ENCODE measurements around the gene PTPRT.

PTPRT gene

DNA sequence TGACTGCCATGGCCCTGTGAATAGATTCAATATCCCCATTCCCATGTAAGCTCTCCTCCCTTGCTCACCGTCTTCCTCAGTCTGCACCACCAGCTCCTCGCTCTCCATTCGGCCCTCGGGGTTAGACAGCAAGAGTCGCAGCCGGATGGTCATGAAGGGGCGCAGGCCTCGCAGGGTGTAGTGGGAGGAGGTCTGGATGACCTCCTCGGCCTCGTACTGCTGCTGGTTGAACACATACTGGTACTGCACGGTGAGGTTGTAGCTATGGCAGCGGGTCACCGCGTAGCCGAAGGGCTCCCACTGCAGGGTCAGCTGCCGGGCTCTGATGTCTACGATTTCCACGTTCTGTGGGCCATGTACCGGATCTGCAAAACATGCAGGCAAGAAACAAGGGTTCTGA lies 717.5 kb downstream of the PTPRT start:
- DNase-seq (ENCODE audit: low read depth in 2 of 2), result no peak

DNA sequence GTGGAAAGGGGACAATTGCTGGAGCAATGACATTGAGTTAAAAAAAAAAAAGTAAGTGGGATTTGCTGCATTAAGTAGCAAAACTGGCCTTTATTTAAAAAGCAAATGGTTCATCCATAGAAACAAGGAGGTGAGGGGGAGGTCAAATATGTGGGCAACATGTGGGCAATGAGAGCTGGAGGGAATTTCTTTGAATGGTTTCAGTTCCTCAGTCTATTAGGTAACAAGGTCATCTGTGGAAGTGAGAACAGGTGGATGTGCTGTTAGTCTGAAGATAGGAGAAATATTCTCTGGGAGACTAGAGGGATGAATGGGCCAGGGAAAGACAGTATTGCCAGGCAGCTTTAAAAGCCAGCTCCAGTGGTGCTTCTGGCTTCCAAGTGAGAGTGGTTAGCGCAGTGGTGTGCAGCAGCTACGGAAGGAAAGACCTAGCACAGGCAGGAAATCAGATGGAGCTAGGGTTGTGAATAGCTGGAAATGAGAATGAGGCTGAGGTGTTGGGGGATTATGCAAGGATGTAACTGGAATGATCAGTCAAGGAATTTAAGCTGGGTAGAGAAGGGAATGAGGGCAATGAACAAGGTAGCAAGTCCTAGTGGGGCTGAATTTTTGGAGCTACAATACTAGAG lies 727.6 kb downstream of the PTPRT start:
- no peak for DNase-seq (ENCODE audit: low read depth in 2 of 2)

DNA sequence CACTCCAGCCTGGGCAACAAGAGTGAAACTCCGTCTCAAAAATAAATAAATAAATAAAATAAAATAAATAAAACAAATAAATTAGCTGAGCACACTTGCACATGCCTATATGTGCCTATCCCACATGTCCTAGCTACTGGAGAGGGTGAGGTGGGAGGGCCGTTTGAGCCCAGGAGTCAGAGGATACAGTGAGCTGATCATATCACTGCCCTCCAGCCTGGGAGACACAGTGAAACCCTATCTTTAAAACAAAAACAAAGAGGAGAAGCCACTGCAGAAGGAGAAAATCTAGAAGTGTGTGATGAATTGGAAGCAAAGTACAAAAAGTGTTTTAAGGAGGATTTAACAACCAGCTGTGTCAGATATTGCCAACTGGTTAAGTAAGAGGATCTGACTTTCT lies 728.4 kb downstream of the PTPRT start:
- DNase-seq (ENCODE audit: low read depth in 2 of 2), result no peak

DNA sequence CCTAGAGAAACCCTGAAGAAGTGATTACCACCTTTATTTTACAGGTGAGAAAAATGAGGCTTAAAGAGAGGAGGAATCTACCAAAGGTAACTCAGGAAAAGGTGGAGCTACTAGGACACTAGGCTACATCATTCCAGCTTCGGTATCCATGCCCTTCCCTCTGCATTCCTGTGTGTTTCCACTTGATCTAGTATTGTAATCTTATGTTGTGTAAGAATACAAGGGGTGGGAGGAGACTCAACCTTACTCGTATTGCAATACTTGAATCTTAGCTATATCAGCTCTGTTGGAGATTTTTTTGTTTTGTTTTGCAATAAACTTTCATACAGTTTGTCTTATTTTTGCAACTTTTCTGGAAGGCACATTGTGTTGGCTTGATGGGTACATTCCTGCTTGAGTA lies 742.4 kb downstream of the PTPRT start:
- DNase-seq (ENCODE audit: low read depth in 2 of 2), result no peak

DNA sequence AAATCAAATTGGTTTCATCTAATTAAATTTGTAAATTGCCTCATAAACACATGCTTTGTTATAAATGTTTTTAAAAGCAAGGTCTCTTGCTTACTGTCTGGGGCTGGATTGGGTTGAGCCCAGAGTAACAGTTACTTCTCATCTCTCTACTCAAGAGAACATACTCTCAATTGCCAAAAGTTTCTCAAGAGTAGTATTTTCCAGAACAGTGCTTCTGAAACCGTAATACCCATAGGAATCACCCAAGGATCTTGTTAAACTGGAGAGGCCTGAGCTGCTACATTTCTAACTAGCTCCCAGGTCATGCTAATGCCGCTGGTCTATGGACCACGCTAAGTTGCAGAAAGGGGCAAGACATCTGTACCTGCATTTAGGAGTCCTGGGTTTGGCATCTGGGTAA lies 744.9 kb downstream of the PTPRT start:
- no peak for DNase-seq (ENCODE audit: low read depth in 2 of 2)

DNA sequence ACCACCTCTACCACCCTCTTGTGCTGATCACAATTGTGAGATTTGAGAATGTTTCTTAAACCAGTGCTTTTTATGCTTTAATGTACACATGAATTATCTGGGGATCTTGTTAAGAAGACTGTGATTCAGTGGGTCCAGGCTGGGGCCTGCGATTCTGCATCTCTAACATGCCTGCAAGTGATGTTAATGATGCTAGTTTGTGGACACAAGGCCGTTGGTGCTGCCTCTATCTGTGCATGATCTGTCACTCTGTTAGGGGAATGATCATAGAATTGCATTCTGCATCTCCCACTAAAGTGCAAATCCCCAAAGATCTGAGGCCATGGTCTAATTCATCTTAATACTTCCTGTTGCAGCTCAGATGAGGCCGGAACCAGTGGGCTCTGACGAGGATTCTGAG lies 746.5 kb downstream of the PTPRT start:
- DNase-seq (ENCODE audit: low read depth in 2 of 2), result no peak

- no peak for DNase-seq (ENCODE audit: low read depth in 2 of 2)
These were observed 747.0 kb downstream of the PTPRT start for GRCh38 chr20:42442716-42443115.

DNA sequence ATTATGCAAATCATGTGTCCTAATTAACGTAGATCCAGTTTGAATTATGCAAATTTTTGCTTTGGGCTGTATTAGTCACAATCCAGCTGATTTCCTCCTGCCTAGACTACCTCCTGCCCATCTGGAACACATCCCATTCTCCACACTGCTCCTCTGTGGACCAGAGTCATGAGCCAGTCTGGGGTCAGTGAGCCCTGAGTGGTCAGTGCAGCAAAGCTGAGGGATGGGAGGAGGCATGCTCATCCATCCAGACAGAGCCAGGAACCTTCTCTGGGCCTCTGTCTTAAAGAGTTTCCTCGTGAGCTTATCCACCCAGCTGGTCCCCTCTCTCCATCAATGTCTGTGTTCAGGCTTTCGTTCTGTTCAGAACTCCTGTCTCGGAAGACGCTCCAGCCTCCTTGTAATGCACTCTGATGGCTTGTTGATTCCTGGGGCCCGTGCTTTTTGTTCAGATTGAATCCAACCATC lies 747.8 kb downstream of the PTPRT start:
- DNase-seq (ENCODE audit: low read depth in 2 of 2), result no peak

- DNase-seq (ENCODE audit: low read depth in 2 of 2), result no peak
These were observed 748.4 kb downstream of the PTPRT start for GRCh38 chr20:42441196-42441863.

- DNase-seq (ENCODE audit: low read depth in 2 of 2), result no peak
These were observed 754.5 kb downstream of the PTPRT start for GRCh38 chr20:42435230-42435629.

- no peak for DNase-seq (ENCODE audit: low read depth in 2 of 2)
These were observed 757.0 kb downstream of the PTPRT start for GRCh38 chr20:42432496-42433334.

- DNase-seq (ENCODE audit: low read depth in 2 of 2), result no peak
These were observed 759.1 kb downstream of the PTPRT start for GRCh38 chr20:42430598-42430997.

GRCh38 chr20:42429761-42430458 lies 759.8 kb downstream of the PTPRT start:
- DNase-seq (ENCODE audit: low read depth in 2 of 2), result no peak

GRCh38 chr20:42419814-42420532 lies 769.7 kb downstream of the PTPRT start:
- DNase-seq (ENCODE audit: low read depth in 2 of 2), result no peak

GRCh38 chr20:42406826-42407225 lies 782.9 kb downstream of the PTPRT start:
- no peak for DNase-seq (ENCODE audit: low read depth in 2 of 2)

GRCh38 chr20:42402455-42402854 lies 787.3 kb downstream of the PTPRT start:
- DNase-seq (ENCODE audit: low read depth in 2 of 2), result no peak

DNA sequence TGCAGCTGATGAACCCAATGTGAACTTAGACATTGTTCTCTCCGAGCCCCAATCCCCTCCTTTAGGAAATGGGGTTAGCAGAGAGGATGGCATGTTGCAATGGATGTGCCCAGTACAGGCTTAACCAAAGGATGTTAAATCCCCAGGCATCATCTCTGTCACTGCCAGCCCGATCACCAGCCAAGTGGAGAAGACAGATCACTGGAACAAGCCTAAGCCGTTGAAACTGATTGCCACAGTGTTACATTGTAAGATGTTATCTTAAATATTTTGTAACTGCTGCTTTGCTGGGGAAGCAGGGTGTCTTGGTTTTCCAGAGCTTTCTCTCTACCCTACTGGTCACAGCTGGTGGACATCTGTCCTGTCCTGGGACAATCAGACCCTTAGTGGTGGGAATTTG lies 788.1 kb downstream of the PTPRT start:
- no peak for DNase-seq (ENCODE audit: low read depth in 2 of 2)

GRCh38 chr20:42399802-42400201 lies 789.9 kb downstream of the PTPRT start:
- no peak for DNase-seq (ENCODE audit: low read depth in 2 of 2)

GRCh38 chr20:42392442-42392841 lies 797.3 kb downstream of the PTPRT start:
- no peak for DNase-seq (ENCODE audit: low read depth in 2 of 2)

GRCh38 chr20:42391807-42392206 lies 797.9 kb downstream of the PTPRT start:
- no peak for DNase-seq (ENCODE audit: low read depth in 2 of 2)

DNA sequence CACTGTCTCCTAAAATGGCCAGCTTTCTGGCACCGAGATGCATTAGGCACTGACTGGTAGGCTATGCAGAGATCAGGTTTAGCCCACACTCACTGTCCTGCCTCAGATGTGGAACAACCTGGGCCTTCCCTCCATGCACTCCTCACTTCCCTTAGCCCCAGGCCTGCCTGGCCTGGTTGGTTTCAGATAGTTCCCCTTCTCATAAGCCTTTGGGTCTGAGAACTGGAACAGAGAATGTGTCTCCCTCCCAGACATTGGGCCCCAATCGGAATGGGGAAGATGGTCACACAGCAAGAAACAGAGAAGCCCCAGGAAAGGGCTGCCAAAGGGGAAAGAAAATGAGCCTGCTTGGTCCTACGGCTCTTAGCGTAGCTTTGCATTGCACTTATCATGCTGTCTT lies 809.4 kb downstream of the PTPRT start:
- DNase-seq (ENCODE audit: low read depth in 2 of 2), result no peak

GRCh38 chr20:42379385-42379784 lies 810.3 kb downstream of the PTPRT start:
- no peak for DNase-seq (ENCODE audit: low read depth in 2 of 2)
